ENCODE results near the gene DPP10.
"Not testable (repeated sequence)": the region's sequence is repeated elsewhere in the genome, so short reads cannot be mapped to it uniquely, and the experiment has no call there.

The DPP10 gene

DNA sequence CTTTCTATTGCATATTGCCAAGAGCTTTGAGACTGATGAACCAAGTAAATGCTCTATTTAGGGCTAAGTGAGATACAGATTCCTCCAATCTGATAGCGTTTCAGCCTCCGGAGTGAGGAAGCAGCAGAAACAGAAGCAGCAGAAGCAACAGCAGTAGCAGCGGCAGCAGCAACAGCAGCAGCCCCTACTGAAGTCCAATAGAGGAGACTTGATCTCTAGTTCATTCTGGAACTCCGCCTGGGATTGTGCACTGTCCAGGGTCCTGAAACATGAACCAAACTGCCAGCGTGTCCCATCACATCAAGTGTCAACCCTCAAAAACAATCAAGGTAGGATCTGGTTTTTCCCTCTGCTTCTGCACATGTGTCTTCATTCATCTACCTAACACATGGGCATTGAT, at the start of gene DPP10:
Gene DPP10 (plus strand): TSS at position 132 of the 400 bp plus-strand sequence.
- Histone ChIP-seq H3K27me3 (ENCODE audit: low read depth, low read length) (no peaks in the 10 kb centered on the region), H3K4me1 (ENCODE audit: control insufficient read depth in 1 of 2, insufficient read depth in 2 of 2, low read length in 2 of 2) (no peaks in the 10 kb centered on the region), H3K27ac (ENCODE audit: low read length) (no peak within 1 kb of the TSS), H3K9me3 (ENCODE audit: control insufficient read depth in 1 of 2, low read length in 2 of 2) (no peaks in the 10 kb centered on the region), H3K36me3 (ENCODE audit: control insufficient read depth in 1 of 2, insufficient read depth in 2 of 2, low read length in 2 of 2) (no peaks in the 10 kb centered on the region), H3K4me3 (ENCODE audit: low read depth in 1 of 2, low read length in 2 of 2) (no peak within 1 kb of the TSS)

DNA sequence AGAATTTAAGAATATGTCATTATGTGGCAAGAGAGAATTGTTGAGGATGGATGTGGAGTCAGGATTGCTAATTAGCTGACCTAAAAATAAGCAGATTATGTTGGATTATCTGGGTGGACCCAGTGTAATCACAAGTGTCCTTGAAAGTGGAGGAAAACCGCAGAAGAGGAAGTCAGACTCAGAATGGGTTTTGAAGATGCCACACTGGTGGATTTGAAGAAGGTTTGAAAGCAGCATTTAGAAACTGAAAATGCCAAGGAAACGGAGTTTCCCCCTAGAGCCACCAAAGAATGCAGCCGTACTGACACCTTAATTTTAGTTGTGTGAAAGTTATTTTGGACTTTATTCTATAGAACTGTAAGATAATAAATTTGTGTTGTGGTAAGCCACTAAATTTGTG, 41.6 kb upstream of the DPP10 start:
- Histone ChIP-seq H3K9me3 (ENCODE audit: control insufficient read depth in 1 of 2, low read length in 2 of 2) (no peaks in the 10 kb centered on the region), H3K4me3 (ENCODE audit: low read depth in 1 of 2, low read length in 2 of 2) (no peak overlapping the region), H3K4me1 (ENCODE audit: control insufficient read depth in 1 of 2, insufficient read depth in 2 of 2, low read length in 2 of 2) (no peaks in the 10 kb centered on the region), H3K27ac (ENCODE audit: low read length) (no peak overlapping the region), H3K36me3 (ENCODE audit: control insufficient read depth in 1 of 2, insufficient read depth in 2 of 2, low read length in 2 of 2) (no peaks in the 10 kb centered on the region), H3K27me3 (ENCODE audit: low read depth, low read length) (no peaks in the 10 kb centered on the region)

DNA sequence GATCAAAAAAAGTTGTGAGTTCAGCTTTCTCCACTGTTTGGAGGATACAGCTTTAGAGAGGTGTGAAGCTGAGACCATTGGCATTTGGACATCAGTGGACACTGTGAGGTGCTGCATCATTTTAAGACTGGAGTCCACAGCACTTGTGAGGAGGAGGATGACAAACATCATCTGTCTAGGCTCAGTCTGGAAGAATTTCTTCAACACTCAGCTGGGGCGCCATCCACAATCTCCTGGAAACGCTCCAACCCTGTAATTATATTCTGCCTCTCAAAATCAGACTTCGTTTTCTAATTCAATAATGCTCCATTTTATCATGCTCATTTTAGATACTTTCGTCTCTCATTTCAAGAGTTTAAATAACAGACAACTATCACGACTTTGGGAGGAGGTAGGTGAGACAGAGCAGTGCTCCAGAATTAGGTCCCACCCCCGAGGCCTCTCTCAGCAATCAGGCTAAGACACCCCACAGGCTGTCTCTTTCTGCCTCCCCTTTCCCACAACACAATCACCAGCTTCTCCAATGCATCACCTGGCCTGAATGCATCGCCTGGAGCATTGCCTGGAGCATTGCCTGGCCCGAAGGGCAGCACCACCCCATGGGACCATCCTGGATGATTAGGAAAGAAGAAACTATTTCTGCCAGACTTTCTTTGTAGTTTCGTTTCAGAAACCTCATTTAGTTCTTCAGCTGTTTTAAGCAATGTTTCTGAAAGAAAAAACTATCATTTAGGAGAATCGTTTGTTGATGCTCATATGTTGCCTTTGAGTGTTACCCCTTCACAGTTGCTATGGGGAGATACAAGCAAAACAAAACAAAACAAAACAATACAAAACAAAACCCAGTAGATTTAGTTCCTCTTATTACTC, 37.0 kb upstream of the DPP10 start:
- Histone ChIP-seq H3K9me3 (ENCODE audit: control insufficient read depth in 1 of 2, low read length in 2 of 2) (peaks cover 0 to 5% of the 10 kb centered on the region in 2 donors), H3K4me3 (ENCODE audit: low read depth in 1 of 2, low read length in 2 of 2) (no peak overlapping the region), H3K36me3 (ENCODE audit: control insufficient read depth in 1 of 2, insufficient read depth in 2 of 2, low read length in 2 of 2) (no peaks in the 10 kb centered on the region), H3K4me1 (ENCODE audit: control insufficient read depth in 1 of 2, insufficient read depth in 2 of 2, low read length in 2 of 2) (no peaks in the 10 kb centered on the region), H3K27ac (ENCODE audit: low read length) (no peak overlapping the region), H3K27me3 (ENCODE audit: low read depth, low read length) (no peaks in the 10 kb centered on the region)

DNA sequence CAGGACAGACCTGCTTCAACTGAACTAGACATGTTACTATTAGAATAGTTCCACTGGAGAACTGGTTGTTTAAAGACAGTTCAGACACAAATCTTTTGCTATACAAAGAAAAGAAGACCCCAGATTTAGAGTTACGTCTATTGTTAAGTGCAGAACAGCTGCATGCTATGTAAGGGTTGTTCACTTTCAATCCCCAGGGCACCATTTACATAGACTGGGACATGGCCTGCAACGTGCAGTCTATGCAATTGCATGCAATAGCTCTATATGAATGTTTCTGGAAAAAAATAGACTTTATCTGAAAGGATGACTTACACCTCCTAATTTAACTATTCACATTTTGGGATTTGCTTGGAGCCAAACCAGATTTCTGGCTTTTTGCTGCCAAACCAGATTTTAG, 36.1 kb upstream of the DPP10 start:
- no peaks in the 10 kb centered on the region for H3K36me3 ChIP-seq (ENCODE audit: control insufficient read depth in 1 of 2, insufficient read depth in 2 of 2, low read length in 2 of 2)
- H3K4me3 ChIP-seq (ENCODE audit: low read depth in 1 of 2, low read length in 2 of 2): no peak overlapping the region
- peaks cover 0 to 7% of the 10 kb centered on the region in 2 donors for H3K9me3 ChIP-seq (ENCODE audit: control insufficient read depth in 1 of 2, low read length in 2 of 2)
- no peaks in the 10 kb centered on the region for H3K27me3 ChIP-seq (ENCODE audit: low read depth, low read length)
- H3K27ac ChIP-seq (ENCODE audit: low read length): no peak overlapping the region
- H3K4me1 ChIP-seq (ENCODE audit: control insufficient read depth in 1 of 2, insufficient read depth in 2 of 2, low read length in 2 of 2): no peaks in the 10 kb centered on the region

DNA sequence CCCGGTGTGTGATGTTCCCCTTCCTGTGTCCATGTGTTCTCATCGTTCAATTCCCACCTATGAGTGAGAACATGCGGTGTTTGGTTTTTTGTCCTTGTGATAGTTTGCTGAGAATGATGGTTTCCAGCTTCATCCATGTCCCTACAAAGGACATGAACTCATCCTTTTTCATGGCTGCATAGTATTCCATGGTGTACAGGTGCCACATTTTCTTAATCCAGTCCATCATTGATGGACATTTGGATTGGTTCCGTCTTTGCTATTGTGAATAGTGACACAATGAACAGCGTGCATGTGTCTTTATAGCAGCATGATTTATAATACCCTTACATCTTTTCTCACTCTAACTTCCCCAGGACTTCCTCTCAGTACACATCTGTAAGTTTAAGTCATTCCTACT, 35.1 kb upstream of the DPP10 start:
- H3K27me3 ChIP-seq (ENCODE audit: low read depth, low read length); H3K9me3 ChIP-seq (ENCODE audit: control insufficient read depth in 1 of 2, low read length in 2 of 2); H3K27ac ChIP-seq (ENCODE audit: low read length); H3K4me3 ChIP-seq (ENCODE audit: low read depth in 1 of 2, low read length in 2 of 2); H3K36me3 ChIP-seq (ENCODE audit: control insufficient read depth in 1 of 2, insufficient read depth in 2 of 2, low read length in 2 of 2); H3K4me1 ChIP-seq (ENCODE audit: control insufficient read depth in 1 of 2, insufficient read depth in 2 of 2, low read length in 2 of 2): not testable (repeated sequence)

DNA sequence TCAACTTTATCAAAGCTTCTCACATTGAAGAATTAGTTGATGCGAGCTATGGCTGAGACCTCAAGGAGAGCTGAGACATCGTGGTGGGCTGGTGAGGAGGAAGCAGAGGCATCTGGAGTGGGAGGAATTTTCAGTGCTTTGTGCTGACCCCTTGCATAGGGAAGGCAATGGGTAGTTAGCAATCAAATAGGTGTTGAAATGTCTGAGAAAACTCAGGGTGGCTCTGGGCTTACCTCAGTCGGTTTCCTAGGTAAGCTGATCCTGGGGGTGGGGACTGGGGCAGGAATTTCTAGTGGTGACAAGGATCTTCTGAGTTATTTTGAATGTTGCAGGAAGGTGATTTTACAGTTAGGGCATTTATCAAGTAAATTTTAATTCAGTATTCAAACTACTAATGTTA, 20.7 kb upstream of the DPP10 start:
- Histone ChIP-seq H3K27ac (ENCODE audit: low read length) (no peak overlapping the region), H3K27me3 (ENCODE audit: low read depth, low read length) (no peaks in the 10 kb centered on the region), H3K4me3 (ENCODE audit: low read depth in 1 of 2, low read length in 2 of 2) (no peak overlapping the region), H3K9me3 (ENCODE audit: control insufficient read depth in 1 of 2, low read length in 2 of 2) (no peaks in the 10 kb centered on the region), H3K36me3 (ENCODE audit: control insufficient read depth in 1 of 2, insufficient read depth in 2 of 2, low read length in 2 of 2) (no peaks in the 10 kb centered on the region), H3K4me1 (ENCODE audit: control insufficient read depth in 1 of 2, insufficient read depth in 2 of 2, low read length in 2 of 2) (no peaks in the 10 kb centered on the region)

DNA sequence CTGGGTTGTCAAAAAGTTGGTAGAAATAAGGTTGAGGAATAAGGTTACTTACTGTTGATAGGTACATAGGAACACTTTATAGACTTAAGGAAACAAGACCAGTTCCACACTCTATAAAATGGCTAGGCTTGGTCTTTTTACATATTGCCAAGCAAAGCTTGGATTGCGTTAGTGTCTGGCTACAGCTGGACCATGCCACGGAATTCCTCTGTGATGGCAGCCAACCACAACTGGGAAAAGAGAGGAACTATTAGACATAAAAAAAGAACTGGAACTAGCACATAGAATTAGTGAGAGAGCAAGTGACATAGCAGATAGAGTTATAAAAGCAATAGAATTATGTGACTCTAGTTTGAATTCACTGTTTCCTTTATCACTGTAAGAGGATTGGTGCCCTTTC, 17.7 kb upstream of the DPP10 start:
- Histone ChIP-seq H3K9me3 (ENCODE audit: control insufficient read depth in 1 of 2, low read length in 2 of 2) (no peaks in the 10 kb centered on the region), H3K27me3 (ENCODE audit: low read depth, low read length) (no peaks in the 10 kb centered on the region)

DNA sequence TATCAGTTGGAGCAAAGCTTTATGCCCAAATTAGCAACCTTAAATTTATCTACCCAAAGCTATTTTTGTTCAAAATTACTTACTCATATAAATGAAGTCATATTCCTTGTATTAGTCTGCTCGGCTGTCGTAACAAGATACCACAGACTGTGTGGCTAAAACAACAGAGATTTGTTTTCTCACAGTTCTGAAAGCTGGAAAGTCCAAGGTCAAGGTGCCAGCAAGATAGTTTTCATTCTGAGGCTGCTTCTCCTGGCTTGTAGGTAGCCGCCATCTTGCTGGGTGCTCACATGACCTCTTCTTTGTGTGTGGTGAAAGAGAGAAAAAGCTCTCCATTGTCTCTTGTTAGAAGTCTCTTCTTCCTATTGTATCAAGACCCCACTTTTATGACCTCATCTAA, 15.7 kb upstream of the DPP10 start:
- H3K27me3 ChIP-seq (ENCODE audit: low read depth, low read length): no peaks in the 10 kb centered on the region
- H3K9me3 ChIP-seq (ENCODE audit: control insufficient read depth in 1 of 2, low read length in 2 of 2): no peaks in the 10 kb centered on the region
- H3K4me1 ChIP-seq (ENCODE audit: control insufficient read depth in 1 of 2, insufficient read depth in 2 of 2, low read length in 2 of 2): no peaks in the 10 kb centered on the region
- H3K36me3 ChIP-seq (ENCODE audit: control insufficient read depth in 1 of 2, insufficient read depth in 2 of 2, low read length in 2 of 2): no peaks in the 10 kb centered on the region
- no peak overlapping the region for H3K27ac ChIP-seq (ENCODE audit: low read length)
- no peak overlapping the region for H3K4me3 ChIP-seq (ENCODE audit: low read depth in 1 of 2, low read length in 2 of 2)

More for the DNA sequence above, 17.7 kb upstream of the DPP10 start:
- H3K36me3 ChIP-seq (ENCODE audit: control insufficient read depth in 1 of 2, insufficient read depth in 2 of 2, low read length in 2 of 2): no peaks in the 10 kb centered on the region
- no peak overlapping the region for H3K4me3 ChIP-seq (ENCODE audit: low read depth in 1 of 2, low read length in 2 of 2)
- H3K4me1 ChIP-seq (ENCODE audit: control insufficient read depth in 1 of 2, insufficient read depth in 2 of 2, low read length in 2 of 2): no peaks in the 10 kb centered on the region
- H3K27ac ChIP-seq (ENCODE audit: low read length): no peak overlapping the region

DNA sequence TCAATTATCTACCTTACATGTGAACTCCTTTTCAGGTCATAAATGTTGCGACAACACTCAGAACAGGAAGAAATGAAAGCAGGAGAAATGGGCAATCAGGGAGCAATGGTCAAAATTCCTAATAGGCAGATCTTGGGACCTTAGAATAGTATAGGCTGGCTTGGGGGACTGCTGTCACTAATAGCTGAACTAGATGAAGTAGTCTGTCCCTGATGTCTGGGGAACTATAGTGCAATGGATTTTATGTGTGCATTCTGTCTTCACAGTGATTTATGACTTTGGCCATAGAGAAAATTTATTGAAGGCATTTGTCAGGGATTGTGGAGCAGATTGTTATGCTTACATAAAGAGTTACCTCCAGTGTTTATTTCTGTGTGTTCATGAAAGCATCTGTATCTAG, 6.1 kb upstream of the DPP10 start:
- Histone ChIP-seq H3K4me1 (ENCODE audit: control insufficient read depth in 1 of 2, insufficient read depth in 2 of 2, low read length in 2 of 2) (no peaks in the 10 kb centered on the region), H3K36me3 (ENCODE audit: control insufficient read depth in 1 of 2, insufficient read depth in 2 of 2, low read length in 2 of 2) (no peaks in the 10 kb centered on the region), H3K9me3 (ENCODE audit: control insufficient read depth in 1 of 2, low read length in 2 of 2) (no peaks in the 10 kb centered on the region), H3K27ac (ENCODE audit: low read length) (no peak overlapping the region), H3K27me3 (ENCODE audit: low read depth, low read length) (no peaks in the 10 kb centered on the region), H3K4me3 (ENCODE audit: low read depth in 1 of 2, low read length in 2 of 2) (no peak overlapping the region)

DNA sequence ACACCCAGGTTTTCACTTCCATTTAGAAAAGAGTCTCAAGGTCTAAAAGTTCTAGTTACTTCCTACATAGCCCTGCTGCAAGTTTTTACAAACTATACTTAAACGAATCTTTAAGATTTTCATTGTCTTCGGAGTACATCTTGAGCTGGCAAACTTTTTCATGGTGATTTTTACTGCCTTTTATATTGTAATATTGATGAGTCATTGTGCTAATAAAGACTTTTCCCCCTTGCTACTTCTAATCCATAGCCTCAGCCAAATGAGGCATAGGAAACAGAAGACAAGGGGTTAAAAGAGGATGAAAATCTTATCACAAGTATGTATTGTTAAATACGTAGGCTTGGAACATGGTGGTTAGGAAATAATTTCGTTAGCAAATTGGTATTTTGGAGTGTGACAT, 4.1 kb downstream of the DPP10 start:
- Histone ChIP-seq H3K36me3 (ENCODE audit: control insufficient read depth in 1 of 2, insufficient read depth in 2 of 2, low read length in 2 of 2) (no peaks in the 10 kb centered on the region), H3K27ac (ENCODE audit: low read length) (no peak overlapping the region), H3K4me3 (ENCODE audit: low read depth in 1 of 2, low read length in 2 of 2) (no peak overlapping the region), H3K4me1 (ENCODE audit: control insufficient read depth in 1 of 2, insufficient read depth in 2 of 2, low read length in 2 of 2) (no peaks in the 10 kb centered on the region), H3K9me3 (ENCODE audit: control insufficient read depth in 1 of 2, low read length in 2 of 2) (no peaks in the 10 kb centered on the region), H3K27me3 (ENCODE audit: low read depth, low read length) (no peaks in the 10 kb centered on the region)

DNA sequence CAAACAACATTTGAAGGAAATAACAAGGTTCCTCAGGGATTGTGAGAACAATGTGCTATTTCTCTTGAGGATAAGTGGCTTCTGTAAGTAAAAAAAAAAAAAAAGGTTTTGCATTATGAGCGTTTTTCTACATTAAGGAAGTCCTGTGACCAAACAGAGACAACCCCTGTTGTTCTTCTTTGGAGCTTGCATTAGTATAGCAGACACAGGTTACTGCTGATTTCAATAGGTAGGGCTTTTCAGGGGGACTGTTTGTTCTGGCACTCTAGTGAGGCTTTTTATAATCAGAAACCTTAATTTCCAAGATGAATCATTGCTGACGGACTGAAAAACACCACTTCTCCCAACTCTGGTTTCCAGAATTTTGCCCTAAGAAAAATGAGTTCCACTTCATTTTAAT, 8.2 kb downstream of the DPP10 start:
- H3K27ac ChIP-seq (ENCODE audit: low read length): no peak overlapping the region
- no peaks in the 10 kb centered on the region for H3K27me3 ChIP-seq (ENCODE audit: low read depth, low read length)
- no peak overlapping the region for H3K4me3 ChIP-seq (ENCODE audit: low read depth in 1 of 2, low read length in 2 of 2)
- H3K9me3 ChIP-seq (ENCODE audit: control insufficient read depth in 1 of 2, low read length in 2 of 2): no peaks in the 10 kb centered on the region
- no peaks in the 10 kb centered on the region for H3K36me3 ChIP-seq (ENCODE audit: control insufficient read depth in 1 of 2, insufficient read depth in 2 of 2, low read length in 2 of 2)
- H3K4me1 ChIP-seq (ENCODE audit: control insufficient read depth in 1 of 2, insufficient read depth in 2 of 2, low read length in 2 of 2): no peaks in the 10 kb centered on the region

DNA sequence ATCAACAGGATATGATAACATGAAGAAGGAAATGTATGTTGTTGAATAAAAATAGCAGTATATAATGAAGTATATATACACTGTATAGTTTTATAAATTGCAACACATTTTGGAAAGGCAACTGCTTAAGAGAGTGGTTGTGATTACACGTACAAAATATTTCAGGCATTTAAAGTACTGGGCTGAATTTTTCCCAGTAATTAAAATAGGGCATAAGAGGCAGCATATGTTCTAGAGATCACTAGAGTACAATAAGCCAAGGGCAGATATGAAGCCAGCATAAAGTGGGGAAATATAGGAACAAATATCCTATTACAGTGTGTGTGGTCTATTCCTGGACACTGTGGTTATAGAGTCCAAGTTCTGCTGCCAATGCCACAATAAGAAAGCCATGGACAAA, 14.1 kb downstream of the DPP10 start:
- H3K27me3 ChIP-seq (ENCODE audit: low read depth, low read length): no peaks in the 10 kb centered on the region
- no peaks in the 10 kb centered on the region for H3K9me3 ChIP-seq (ENCODE audit: control insufficient read depth in 1 of 2, low read length in 2 of 2)
- no peaks in the 10 kb centered on the region for H3K4me1 ChIP-seq (ENCODE audit: control insufficient read depth in 1 of 2, insufficient read depth in 2 of 2, low read length in 2 of 2)
- H3K27ac ChIP-seq (ENCODE audit: low read length): no peak overlapping the region
- H3K4me3 ChIP-seq (ENCODE audit: low read depth in 1 of 2, low read length in 2 of 2): no peak overlapping the region
- no peaks in the 10 kb centered on the region for H3K36me3 ChIP-seq (ENCODE audit: control insufficient read depth in 1 of 2, insufficient read depth in 2 of 2, low read length in 2 of 2)
